ENCODE results near the gene TBC1D22A.

GRCh38 chr22:46862418-46863324, 100.2 kb downstream of the TBC1D22A start:
- TF ChIP-seq CTCF (IDR thresholded peaks at IDR 0.05) (no peak), EZH2phosphoT487 (IDR thresholded peaks at IDR 0.05) (no peak), EZH2 (IDR thresholded peaks at IDR 0.05) (no peak)

All from neural progenitor cell (in vitro differentiated cells).